HepG2 (cell line): ENCODE results near the gene C20orf144. TPM values are rescaled to one million over a fixed set of nuclear protein-coding genes. Genes with fewer than 3 reads are reported as not detected.
A peak's percentile ranks its signal among the peaks of the same experiment; 100 is the strongest.

Experiments used
- BCL6 ChIP-seq: IDR thresholded peaks from 2 replicates; pipeline ENCODE4 v1.6.1; 2016; ENCODE audit warnings: missing genetic modification reagents, missing compliant biosample characterization
- HNF4A ChIP-seq: sonication (generic); formaldehyde crosslinking; IDR thresholded peaks from 2 replicates; pipeline ENCODE4 v1.4.0; 2020; ENCODE audit warnings: missing genetic modification reagents
- IRF9 ChIP-seq: sonication (generic); formaldehyde crosslinking; IDR thresholded peaks from 2 replicates; pipeline ENCODE4 v1.8.0; 2022; ENCODE audit warnings: missing genetic modification reagents, mild to moderate bottlenecking, borderline replicate concordance
- MXD3 ChIP-seq: IDR thresholded peaks from 2 replicates; pipeline ENCODE4 v1.6.1; 2016; ENCODE audit warnings: mild to moderate bottlenecking, missing biosample characterization, missing genetic modification reagents
- NAIF1 ChIP-seq: sonication (generic); formaldehyde crosslinking; IDR thresholded peaks from 2 replicates; pipeline ENCODE4 v1.5.0; 2020; ENCODE audit warnings: mild to moderate bottlenecking, missing genetic modification reagents, borderline replicate concordance
- PITX1 ChIP-seq: sonication (generic); formaldehyde crosslinking; IDR thresholded peaks from 2 replicates; pipeline ENCODE4 v1.5.1; 2020; ENCODE audit warnings: mild to moderate bottlenecking, missing genetic modification reagents
- PRDM4 ChIP-seq: sonication (generic); formaldehyde crosslinking; IDR thresholded peaks from 2 replicates; pipeline ENCODE4 v1.9.0; 2021; ENCODE audit warnings: missing genetic modification reagents, borderline replicate concordance
- RARA ChIP-seq: IDR thresholded peaks from 2 replicates; pipeline ENCODE4 v1.6.1; 2016; ENCODE audit warnings: missing genetic modification reagents, missing compliant biosample characterization
- SCMH1 ChIP-seq: sonication (generic); formaldehyde crosslinking; IDR thresholded peaks from 2 replicates; pipeline ENCODE4 v1.9.0; 2021; ENCODE audit warnings: missing genetic modification reagents, mild to moderate bottlenecking, borderline replicate concordance
- TBX2 ChIP-seq: sonication (generic); formaldehyde crosslinking; IDR thresholded peaks from 2 replicates; pipeline ENCODE4 v1.5.0; 2020; ENCODE audit warnings: missing genetic modification reagents, mild to moderate bottlenecking, borderline replicate concordance
- TMF1 ChIP-seq: sonication (generic); formaldehyde crosslinking; IDR thresholded peaks from 2 replicates; pipeline ENCODE4 v1.8.1; 2022; ENCODE audit warnings: low read depth, missing genetic modification reagents
- XRCC5 ChIP-seq: fragments of 200-400 bp; formaldehyde crosslinking; optimal IDR thresholded peaks from 2 replicates; pipeline ENCODE3; 2017; ENCODE audit warnings: mild to moderate bottlenecking, low read length
- ZNF318 ChIP-seq: sonication (generic); formaldehyde crosslinking; IDR thresholded peaks from 2 replicates; pipeline ENCODE4 v1.4.0; 2020; ENCODE audit warnings: mild to moderate bottlenecking, missing genetic modification reagents
- ZNF446 ChIP-seq: sonication (generic); formaldehyde crosslinking; IDR thresholded peaks from 2 replicates; pipeline ENCODE4 v1.5.0; 2020; ENCODE audit warnings: mild to moderate bottlenecking, missing genetic modification reagents
- ZNF652 ChIP-seq: IDR thresholded peaks from 2 replicates; pipeline ENCODE4 v1.6.1; 2016; ENCODE audit warnings: low read depth, borderline replicate concordance
- ZNF772 ChIP-seq: sonication (generic); formaldehyde crosslinking; IDR thresholded peaks from 2 replicates; pipeline ENCODE4 v1.5.0; 2020; ENCODE audit warnings: mild to moderate bottlenecking, missing genetic modification reagents
- ZNF788 ChIP-seq: sonication (generic); formaldehyde crosslinking; IDR thresholded peaks from 2 replicates; pipeline ENCODE4 v1.5.0; 2020; ENCODE audit warnings: mild to moderate bottlenecking, missing genetic modification reagents, borderline replicate concordance
- ZZZ3 ChIP-seq: sonication (generic); formaldehyde crosslinking; IDR thresholded peaks from 2 replicates; pipeline ENCODE4 v1.4.0; 2020; ENCODE audit warnings: missing genetic modification reagents, mild to moderate bottlenecking, borderline replicate concordance
- polyA plus RNA-seq, 8 experiments: library from polyadenylated mRNA; depleted of rRNA in 3 of 8; stranded (reverse) in 7 of 8; unstranded in 1 of 8; fragments of >200 nt; fragmentation: Illumina TruSeq in 4 of 8; extraction: Trizol in 4 of 8; gene quantifications; 2 replicates each; pipeline versions ENCODE4 v1.2.1 to v1.2.3, GENCODE V29; 2011 to 2016; ENCODE audit warnings: low read depth in 4 of 8, missing spikeins in 1 of 8, mixed read lengths in 1 of 8; ENCODE audit not compliant: insufficient read depth in 1 of 8
- total RNA-seq, 5 experiments: library from RNA; depleted of rRNA; stranded (reverse); fragments of >200 nt; fragmentation: Illumina TruSeq; extraction: Trizol; gene quantifications; 2 replicates each; pipeline ENCODE4 v1.2.3, GENCODE V29; 2016; ENCODE audit warnings: low read depth in 1 of 5

C20orf144 gene
- total and polyA plus RNA-seq, 2 of the 13 experiments (the other 11 are each of a cell fraction or from before 2014, with no cell fraction given): 0.09 to 0.16 TPM

- no peak for TF ChIP-seq ZNF318 (CRISPR knock-in tag)
- 0 out of 2 replicates have a peak, but pooled peaks have one; percentile 2 for TF ChIP-seq MXD3 (CRISPR knock-in tag)
- 0 out of 2 replicates have a peak, but pooled peaks have one; percentile 5 for TF ChIP-seq IRF9 (CRISPR knock-in tag)
- TF ChIP-seq ZNF772 (CRISPR knock-in tag): 0 out of 2 replicates have a peak, but pooled peaks have one; percentile 60
- TF ChIP-seq NAIF1 (CRISPR knock-in tag): no peak
- peak; percentile 46; the same call in 1 of the 2 replicates for TF ChIP-seq TBX2 (CRISPR knock-in tag)
- TF ChIP-seq SCMH1 (CRISPR knock-in tag): no peak
- TF ChIP-seq BCL6: peak; percentile 97
- no peak for TF ChIP-seq ZNF446 (CRISPR knock-in tag)
- TF ChIP-seq ZNF652 (CRISPR knock-in tag): no peak
- TF ChIP-seq TMF1 (CRISPR knock-in tag): no peak
- peak; percentile 53; the same call in 1 of the 2 replicates for TF ChIP-seq RARA (CRISPR knock-in tag)
- no peak for TF ChIP-seq ZZZ3
- TF ChIP-seq XRCC5: no peak
- 0 out of 2 replicates have a peak, but pooled peaks have one; percentile 32 for TF ChIP-seq ZNF788 (CRISPR knock-in tag)
- TF ChIP-seq PITX1 (CRISPR knock-in tag): no peak
- TF ChIP-seq PRDM4 (CRISPR knock-in tag): no peak
- TF ChIP-seq HNF4A: peak; percentile 30; the same call in 1 of the 2 replicates
Measured at GRCh38 chr20:33702861-33703260, 40.7 kb downstream of the C20orf144 start (continued).
